HG03280 (cell line): ENCODE results near the gene PDSS1.

ENCODE experiments used
- ATAC-seq: cut with Tn5 transposase; IDR thresholded peaks from one replicate; pipeline ENCODE4 v1.9.1; 2021; ENCODE audit warnings: mild to moderate bottlenecking, moderate library complexity; ENCODE audit not compliant: unreplicated experiment

Gene PDSS1

GRCh38 chr10:26792758-26793495, 95.4 kb downstream of the PDSS1 start:
- no peak for ATAC-seq
